OCI-M1 (cell line): ENCODE data around the gene IL10.

Experiments used
- DNase-seq: peaks from one replicate; lab custom pipeline; 2025; lab: John Stamatoyannopoulos, UW

The IL10 gene

GRCh38 chr1:206734499-206735142, 37.7 kb downstream of the IL10 start:
- DNase-seq: peak; percentile 72

GRCh38 chr1:206732992-206733391, 39.3 kb downstream of the IL10 start:
- DNase-seq: no peak

GRCh38 chr1:206732508-206732907, 39.8 kb downstream of the IL10 start:
- DNase-seq: no peak

GRCh38 chr1:206729507-206729906, 42.8 kb downstream of the IL10 start:
- DNase-seq: no peak

GRCh38 chr1:206729050-206729449, 43.2 kb downstream of the IL10 start:
- no peak for DNase-seq

- no peak for DNase-seq
These were observed 43.7 kb downstream of the IL10 start for GRCh38 chr1:206728697-206728987.

GRCh38 chr1:206727981-206728696, 44.2 kb downstream of the IL10 start:
- DNase-seq: no peak

GRCh38 chr1:206725109-206725963, 47.0 kb downstream of the IL10 start:
- DNase-seq: peak; percentile 84

GRCh38 chr1:206723805-206724472, 48.4 kb downstream of the IL10 start:
- DNase-seq: no peak

- DNase-seq: no peak
These were observed 48.9 kb downstream of the IL10 start for GRCh38 chr1:206723462-206723804.

- no peak for DNase-seq
These were observed 49.4 kb downstream of the IL10 start for GRCh38 chr1:206722751-206723461.

- DNase-seq: no peak
These were observed 50.8 kb downstream of the IL10 start for GRCh38 chr1:206721454-206721853.

- no peak for DNase-seq
These were observed 53.0 kb downstream of the IL10 start for GRCh38 chr1:206719169-206719839.

GRCh38 chr1:206717674-206717989, 54.7 kb downstream of the IL10 start:
- DNase-seq: no peak
